Smooth muscle cell (in vitro differentiated cells): ENCODE data around the gene CRADD. TPM values are rescaled to one million over a fixed set of nuclear protein-coding genes. Genes with fewer than 3 reads are reported as not detected.

ENCODE experiments used
- DNase-seq: peaks from one replicate; lab custom pipeline; 2025; ENCODE audit not compliant: unreplicated experiment; lab: John Stamatoyannopoulos, UW
- H2AFZ ChIP-seq: fragments of 200-600 bp; sonication (generic); 2 replicates; pipeline ENCODE4 v1.6.0; 2016; ENCODE audit warnings: antibody characterized with exemption, low read depth, mild to moderate bottlenecking
- H3F3A ChIP-seq: fragments of 200-600 bp; sonication (generic); 2 replicates; pipeline ENCODE4 v1.6.0; 2017; ENCODE audit warnings: antibody characterized with exemption, low read depth
- H3K27ac ChIP-seq: fragments of 200-600 bp; sonication (generic); 2 replicates; pipeline ENCODE4 v1.5.1; 2016; ENCODE audit warnings: low read depth, mild to moderate bottlenecking
- H3K27me3 ChIP-seq: fragments of 200-600 bp; sonication (generic); 2 replicates; pipeline ENCODE4 v1.6.1; 2016; ENCODE audit warnings: low read depth, mild to moderate bottlenecking
- H3K36me3 ChIP-seq: fragments of 200-600 bp; sonication (generic); 2 replicates; pipeline ENCODE4 v1.5.1; 2016; ENCODE audit warnings: low read depth
- H3K4me1 ChIP-seq: fragments of 200-600 bp; sonication (generic); 2 replicates; pipeline ENCODE4 v1.5.1; 2016; ENCODE audit warnings: low read depth
- H3K4me2 ChIP-seq: fragments of 200-600 bp; sonication (generic); 2 replicates; pipeline ENCODE4 v1.6.0; 2016; ENCODE audit warnings: mild to moderate bottlenecking
- H3K4me3 ChIP-seq: fragments of 200-600 bp; sonication (generic); 2 replicates; pipeline ENCODE4 v1.5.1; 2016; ENCODE audit warnings: mild to moderate bottlenecking
- H3K79me2 ChIP-seq: fragments of 200-600 bp; sonication (generic); 2 replicates; pipeline ENCODE4 v1.6.0; 2016; ENCODE audit warnings: low read depth, mild to moderate bottlenecking
- H3K9ac ChIP-seq: fragments of 200-600 bp; sonication (generic); 2 replicates; pipeline ENCODE4 v1.6.0; 2016; ENCODE audit warnings: low read depth
- H3K9me3 ChIP-seq: fragments of 200-600 bp; sonication (generic); replicated peaks from 2 replicates; pipeline ENCODE4 v1.5.1; 2016; ENCODE audit warnings: low read depth
- H4K20me1 ChIP-seq: fragments of 200-600 bp; sonication (generic); 2 replicates; pipeline ENCODE4 v1.6.0; 2016; ENCODE audit warnings: low read depth
- CTCF ChIP-seq: fragments of 200-600 bp; sonication (generic); IDR thresholded peaks from 2 replicates; pipeline ENCODE4 v1.5.1; 2017; ENCODE audit warnings: borderline replicate concordance, mild to moderate bottlenecking, antibody characterized with exemption; ENCODE audit not compliant: insufficient read depth, poor library complexity, severe bottlenecking
- whole genome bisulfite sequencing: methylation state at CpG from one replicate; pipeline ENCODE4 v1.1.7; 2016; ENCODE audit warnings: low lambda C conversion rate; 5-methylcytosine and 5-hydroxymethylcytosine counted together
- polyA plus RNA-seq: library from polyadenylated mRNA; unstranded; fragments of >200 nt; fragmentation: Nextera tagmentation; extraction: Ambion mirVana; gene quantifications from 2 replicates; pipeline ENCODE4 v1.2.1, GENCODE V29; 2016
- total RNA-seq: library from RNA; depleted of rRNA; stranded (reverse); fragments of >200 nt; gene quantifications from 2 replicates; pipeline ENCODE4 v1.2.3, GENCODE V29; 2014

CRADD gene
- total and polyA plus RNA-seq, 2 experiments from 2014 or later = 10.7 to 28.6 TPM

DNA sequence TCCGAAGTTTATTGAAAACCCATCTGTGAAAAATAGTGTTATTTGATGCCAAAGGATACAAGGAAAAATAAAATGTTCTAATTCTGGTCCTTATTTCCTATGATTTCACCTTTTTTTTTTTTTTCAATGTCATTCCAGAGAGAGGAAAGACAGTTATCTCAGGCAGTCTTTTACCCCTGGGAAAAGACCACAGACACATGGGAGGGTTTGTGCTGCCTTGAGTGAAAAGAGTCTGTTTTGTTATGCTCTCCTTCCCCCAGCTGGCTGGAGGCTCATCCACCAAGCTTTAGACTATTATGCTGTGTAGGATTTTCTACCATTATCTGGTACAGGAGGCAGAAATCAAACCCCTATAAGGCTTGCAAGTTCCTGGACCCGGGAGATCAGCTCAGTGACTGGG, 151.8 kb downstream of the CRADD start:
- H3K27me3 ChIP-seq = no peaks in the 10 kb centered on the region

DNA sequence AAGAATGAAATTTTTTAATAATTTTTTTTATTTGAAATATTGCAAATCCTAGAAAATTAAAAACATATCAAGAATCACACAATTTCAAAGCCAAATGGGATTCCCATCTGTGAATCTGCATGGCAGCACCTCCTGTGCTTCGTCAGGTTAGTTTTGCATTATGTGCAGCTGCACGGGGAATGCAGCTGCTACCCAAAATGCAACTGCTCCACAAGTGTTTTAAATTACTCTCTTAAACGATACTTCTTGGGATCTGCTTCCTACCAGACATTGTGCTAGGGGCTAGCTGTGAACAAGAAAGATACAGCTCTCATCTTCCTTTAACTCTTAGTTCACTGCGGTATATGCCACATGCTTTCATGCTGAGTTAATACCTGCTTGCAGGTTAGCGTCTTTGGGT, 154.2 kb downstream of the CRADD start:
- H3K4me1 ChIP-seq = no peaks in the 10 kb centered on the region
- H3K4me3 ChIP-seq = no peak overlapping the region
- no peaks in the 10 kb centered on the region for H3K79me2 ChIP-seq
- DNase-seq = no peak
- no peak overlapping the region for H3K9ac ChIP-seq
- no peaks in the 10 kb centered on the region for H3K36me3 ChIP-seq
- 76% methylated on average over 5 of the region's 5 CpGs for WGBS
- H2AFZ ChIP-seq = no peak overlapping the region
- H3K4me2 ChIP-seq = no peak overlapping the region
- no peaks in the 10 kb centered on the region for H3K9me3 ChIP-seq
- no peak for TF ChIP-seq CTCF
- no peak overlapping the region for H3K27ac ChIP-seq
- no peaks in the 10 kb centered on the region for H3K27me3 ChIP-seq
- no peaks in the 10 kb centered on the region for H4K20me1 ChIP-seq
- no peaks in the 10 kb centered on the region for H3F3A ChIP-seq

More for the DNA sequence above, 151.8 kb downstream of the CRADD start:
- DNase-seq = no peak
- H3K4me2 ChIP-seq = no peak overlapping the region
- H3K9me3 ChIP-seq = no peaks in the 10 kb centered on the region
- H2AFZ ChIP-seq = no peak overlapping the region
- H3K36me3 ChIP-seq = no peaks in the 10 kb centered on the region
- no peaks in the 10 kb centered on the region for H4K20me1 ChIP-seq
- no peaks in the 10 kb centered on the region for H3K79me2 ChIP-seq
- no peak overlapping the region for H3K27ac ChIP-seq
- WGBS = 88% methylated on average over 2 of the region's 2 CpGs
- H3F3A ChIP-seq = no peaks in the 10 kb centered on the region
- peaks cover 4% of the 10 kb centered on the region for H3K4me1 ChIP-seq
- no peak overlapping the region for H3K4me3 ChIP-seq
- no peak for TF ChIP-seq CTCF
- H3K9ac ChIP-seq = no peak overlapping the region

DNA sequence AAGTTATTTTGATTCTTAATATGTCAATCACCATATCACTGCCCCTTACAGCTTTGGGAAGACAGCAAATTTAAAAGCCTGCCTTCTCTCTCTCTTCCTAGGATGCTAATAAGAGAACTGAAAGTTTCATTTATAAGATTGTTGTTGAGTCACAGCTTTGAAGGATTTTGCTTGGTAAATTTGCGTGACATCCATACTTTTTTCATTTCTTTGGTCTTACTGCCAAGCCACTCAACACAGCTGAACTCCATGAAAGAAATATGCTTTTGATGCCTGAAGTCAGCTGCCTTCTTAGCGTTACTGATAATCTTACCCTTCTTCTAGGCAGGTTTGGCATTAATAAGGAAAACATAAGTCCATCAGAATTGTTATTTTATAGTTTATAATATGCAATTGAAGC, 155.0 kb downstream of the CRADD start:
- WGBS = 83% methylated on average over 2 of the region's 2 CpGs
- no peak for DNase-seq
- H3K4me2 ChIP-seq = no peak overlapping the region

More for the DNA sequence above, 155.0 kb downstream of the CRADD start:
- Histone ChIP-seq H3K4me3 (no peak overlapping the region), H3K4me1 (no peaks in the 10 kb centered on the region), H4K20me1 (no peaks in the 10 kb centered on the region), H3K9me3 (no peaks in the 10 kb centered on the region), H2AFZ (no peak overlapping the region), H3K27me3 (no peaks in the 10 kb centered on the region), H3K27ac (no peak overlapping the region), H3K36me3 (no peaks in the 10 kb centered on the region), H3F3A (no peaks in the 10 kb centered on the region), H3K9ac (no peak overlapping the region), H3K79me2 (no peaks in the 10 kb centered on the region)
- TF ChIP-seq CTCF = no peak
